Cardiac muscle cell (in vitro differentiated cells and primary cell): Measurements from ENCODE around the gene MAP1LC3A. TPM values are rescaled to one million over a fixed set of nuclear protein-coding genes. Genes with fewer than 3 reads are reported as not detected.

Experiments
- DNase-seq, 2 donors: peaks; one replicate each; pipeline versions ENCODE4 v3.0.0 to v3.0.0-alpha.2; 2010 to 2017; ENCODE audit warnings: low read depth in 1 of 2, low spot score in 1 of 2
- H3K27ac ChIP-seq: fragments of 200-600 bp; sonication (generic); 2 replicates; pipeline ENCODE4 v1.5.1; 2016
- H3K27me3 ChIP-seq: fragments of 200-600 bp; sonication (generic); 2 replicates; pipeline ENCODE4 v1.6.0; 2016; ENCODE audit warnings: control low read depth
- H3K36me3 ChIP-seq: fragments of 200-600 bp; sonication (generic); 2 replicates; pipeline ENCODE4 v1.5.1; 2016; ENCODE audit warnings: control low read depth
- H3K4me1 ChIP-seq: fragments of 200-600 bp; sonication (generic); 2 replicates; pipeline ENCODE4 v1.8.1; 2017; ENCODE audit warnings: low read depth, mild to moderate bottlenecking, mixed run types
- H3K4me3 ChIP-seq: fragments of 200-600 bp; sonication (generic); 2 replicates; pipeline ENCODE4 v1.5.1; 2016; ENCODE audit warnings: mild to moderate bottlenecking
- H3K9me3 ChIP-seq: fragments of 200-600 bp; sonication (generic); 2 replicates; pipeline ENCODE4 v1.5.1; 2017; ENCODE audit warnings: low read depth, mild to moderate bottlenecking, control low read depth
- polyA plus RNA-seq: library from polyadenylated mRNA; unstranded; fragments of >200 nt; fragmentation: Nextera tagmentation; extraction: Ambion mirVana; gene quantifications from 2 replicates; pipeline ENCODE4 v1.2.1, GENCODE V29; 2016
- total RNA-seq: library from RNA; depleted of rRNA; stranded (reverse); fragments of >200 nt; gene quantifications from 2 replicates; pipeline ENCODE4 v1.2.3, GENCODE V29; 2016
- TF ChIP-seq, protein P1 (sequence below): IDR thresholded peaks from 2 replicates; pipeline ENCODE4 v1.5.1; 2012; ENCODE audit warnings: low read depth, mild to moderate bottlenecking, low read length

MAP1LC3A gene
- total and polyA plus RNA-seq, 2 experiments from 2014 or later: 29.7 to 38.7 TPM

DNA sequence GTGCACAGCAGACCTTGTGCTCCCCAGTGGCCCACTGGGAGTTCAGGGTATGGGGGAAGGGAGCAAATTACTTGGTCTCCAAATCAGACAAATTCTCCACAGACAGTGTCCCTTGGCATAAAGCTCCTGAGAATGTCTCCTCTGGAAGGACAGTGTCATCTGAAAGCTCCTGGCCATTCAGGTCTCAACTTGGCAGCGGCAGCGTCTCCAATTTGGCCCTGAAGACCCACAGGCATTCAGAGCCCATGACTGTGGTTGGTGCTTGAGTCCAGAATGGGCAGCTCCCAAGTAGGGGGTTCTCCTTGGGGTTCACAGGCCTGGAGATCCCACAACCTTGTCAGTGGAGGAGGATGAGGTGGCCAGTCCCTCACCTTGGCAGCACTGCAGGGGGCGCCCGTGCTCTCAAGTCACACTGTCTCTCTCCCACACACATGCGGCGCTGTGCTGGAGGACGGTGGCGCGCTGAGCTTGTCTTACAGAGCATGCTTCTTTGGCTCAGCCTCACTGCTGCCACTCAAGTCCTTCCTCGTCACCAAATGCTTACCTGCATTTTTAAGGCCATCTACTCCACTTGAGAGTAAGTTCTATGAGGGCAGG lies 21.6 kb upstream of the MAP1LC3A start:
- Histone ChIP-seq H3K4me3 (no peak overlapping the region), H3K27me3 (no peaks in the 10 kb centered on the region), H3K27ac (no peak overlapping the region), H3K4me1 (no peaks in the 10 kb centered on the region), H3K36me3 (peaks cover 39% of the 10 kb centered on the region), H3K9me3 (no peaks in the 10 kb centered on the region)
- peak; percentile 44 to 52 for DNase-seq
- TF ChIP-seq, protein P1, sequence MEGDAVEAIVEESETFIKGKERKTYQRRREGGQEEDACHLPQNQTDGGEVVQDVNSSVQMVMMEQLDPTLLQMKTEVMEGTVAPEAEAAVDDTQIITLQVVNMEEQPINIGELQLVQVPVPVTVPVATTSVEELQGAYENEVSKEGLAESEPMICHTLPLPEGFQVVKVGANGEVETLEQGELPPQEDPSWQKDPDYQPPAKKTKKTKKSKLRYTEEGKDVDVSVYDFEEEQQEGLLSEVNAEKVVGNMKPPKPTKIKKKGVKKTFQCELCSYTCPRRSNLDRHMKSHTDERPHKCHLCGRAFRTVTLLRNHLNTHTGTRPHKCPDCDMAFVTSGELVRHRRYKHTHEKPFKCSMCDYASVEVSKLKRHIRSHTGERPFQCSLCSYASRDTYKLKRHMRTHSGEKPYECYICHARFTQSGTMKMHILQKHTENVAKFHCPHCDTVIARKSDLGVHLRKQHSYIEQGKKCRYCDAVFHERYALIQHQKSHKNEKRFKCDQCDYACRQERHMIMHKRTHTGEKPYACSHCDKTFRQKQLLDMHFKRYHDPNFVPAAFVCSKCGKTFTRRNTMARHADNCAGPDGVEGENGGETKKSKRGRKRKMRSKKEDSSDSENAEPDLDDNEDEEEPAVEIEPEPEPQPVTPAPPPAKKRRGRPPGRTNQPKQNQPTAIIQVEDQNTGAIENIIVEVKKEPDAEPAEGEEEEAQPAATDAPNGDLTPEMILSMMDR: peak; percentile 54

DNA sequence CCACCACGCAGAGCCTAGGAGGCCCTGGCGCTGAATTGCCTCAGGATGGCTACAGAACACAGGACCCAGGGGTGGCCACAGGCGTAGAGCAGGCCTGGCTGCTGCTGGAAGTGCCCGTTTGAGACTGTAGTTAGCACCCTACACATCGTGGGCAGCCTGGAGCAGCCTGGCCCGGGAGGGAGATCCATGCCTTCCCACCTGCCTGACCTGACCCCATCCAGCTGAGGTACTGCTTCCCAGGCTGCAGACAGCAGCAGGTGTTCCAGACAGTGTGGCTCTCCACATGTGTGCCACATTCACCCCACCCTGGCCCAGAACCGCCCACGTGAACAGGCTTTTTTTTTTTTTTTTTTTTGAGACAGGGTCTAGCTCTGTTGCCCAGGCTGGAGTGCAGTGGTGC lies 20.9 kb upstream of the MAP1LC3A start:
- no peak for DNase-seq
- H3K27ac ChIP-seq: no peak overlapping the region
- no peaks in the 10 kb centered on the region for H3K27me3 ChIP-seq
- no peaks in the 10 kb centered on the region for H3K9me3 ChIP-seq
- peaks cover 37% of the 10 kb centered on the region for H3K36me3 ChIP-seq
- H3K4me1 ChIP-seq: no peaks in the 10 kb centered on the region
- TF ChIP-seq, protein P1: no peak
- H3K4me3 ChIP-seq: no peak overlapping the region

DNA sequence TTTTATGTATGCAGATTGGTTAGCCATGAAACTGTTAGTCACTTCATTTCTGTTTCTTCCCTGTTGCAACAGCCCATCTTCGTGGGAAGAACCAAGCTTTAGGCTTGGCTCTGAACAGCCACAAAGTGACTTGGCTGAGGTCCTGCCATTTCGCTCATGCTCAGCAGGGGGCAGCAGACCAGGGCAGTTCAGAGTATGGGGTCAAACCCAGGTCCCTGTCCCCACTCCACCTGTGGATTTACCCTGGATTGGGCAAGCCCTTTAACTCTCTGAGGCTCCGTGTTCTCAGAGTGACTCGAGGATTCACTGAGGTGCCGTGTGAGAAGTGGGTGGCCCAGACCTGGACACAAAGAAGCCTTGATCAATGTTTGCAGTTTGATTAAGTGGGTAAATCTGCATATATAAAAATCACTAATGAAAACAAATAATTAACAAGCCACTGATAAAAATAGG lies 19.8 kb upstream of the MAP1LC3A start:
- Histone ChIP-seq H3K36me3 (peaks cover 30% of the 10 kb centered on the region), H3K9me3 (no peaks in the 10 kb centered on the region), H3K27ac (peak overlapping the region; percentile 8), H3K4me3 (no peak overlapping the region), H3K27me3 (no peaks in the 10 kb centered on the region), H3K4me1 (peaks cover 5% of the 10 kb centered on the region)
- peak; percentile 49 to 76 for DNase-seq
- TF ChIP-seq, protein P1: peak; percentile 91

DNA sequence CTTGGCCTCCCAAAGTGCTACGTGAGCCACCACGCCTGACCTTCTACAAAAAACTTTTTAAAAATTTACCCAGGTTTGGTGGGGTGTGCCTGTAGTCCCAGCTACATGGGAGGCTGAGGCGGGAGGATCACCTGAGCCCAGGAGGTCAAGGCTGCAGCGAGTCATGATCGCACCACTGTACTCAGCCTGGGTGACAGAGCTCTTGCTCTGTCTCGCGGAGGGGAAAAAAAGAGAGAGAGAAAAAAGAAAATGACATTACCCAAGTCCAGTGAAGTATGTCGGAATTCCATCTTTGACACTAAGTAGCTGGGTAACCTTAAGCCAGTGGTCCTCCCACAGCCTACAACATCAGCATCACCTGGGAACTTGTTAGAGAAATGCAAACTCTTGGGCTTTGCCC lies 18.8 kb upstream of the MAP1LC3A start:
- peaks cover 15% of the 10 kb centered on the region for H3K4me1 ChIP-seq
- TF ChIP-seq, protein P1: no peak
- DNase-seq: no peak
- H3K36me3 ChIP-seq: peaks cover 24% of the 10 kb centered on the region
- H3K27me3 ChIP-seq: no peaks in the 10 kb centered on the region
- H3K27ac ChIP-seq: no peak overlapping the region
- H3K9me3 ChIP-seq: no peaks in the 10 kb centered on the region
- no peak overlapping the region for H3K4me3 ChIP-seq

DNA sequence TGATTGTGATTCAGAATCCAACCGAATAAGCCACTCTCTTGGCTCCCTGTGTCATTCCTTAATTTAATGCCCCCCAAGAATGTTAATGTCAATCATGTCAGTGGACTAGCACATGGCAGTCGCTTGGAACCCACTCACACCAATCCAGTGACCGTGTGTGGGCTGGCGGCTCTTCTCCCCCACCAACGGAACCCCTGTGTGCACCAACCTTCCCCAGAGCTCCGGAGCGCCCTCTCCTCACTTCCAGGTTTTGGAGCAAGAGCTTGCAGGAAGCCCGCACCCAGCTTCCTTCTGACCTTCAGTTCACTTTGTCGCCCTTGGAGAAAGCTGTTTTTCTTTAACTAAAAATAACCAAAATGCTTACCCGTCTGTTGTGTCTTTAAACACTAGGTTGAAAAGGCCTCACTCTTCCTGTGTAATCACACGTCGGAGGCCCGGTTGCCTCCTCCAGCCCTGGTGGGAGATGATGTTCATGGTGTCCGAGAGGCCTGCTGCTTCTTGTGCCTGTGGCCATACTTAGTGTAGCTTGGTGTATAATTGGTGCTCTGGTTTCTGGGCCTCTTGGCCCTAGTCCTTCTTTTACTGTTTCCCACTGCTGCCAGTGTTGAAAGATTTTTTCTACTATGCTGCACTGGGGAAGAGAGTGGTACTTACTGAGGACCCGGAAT lies 17.8 kb upstream of the MAP1LC3A start:
- peaks cover 15% of the 10 kb centered on the region for H3K36me3 ChIP-seq
- TF ChIP-seq, protein P1: no peak
- DNase-seq: no peak
- peaks cover 18% of the 10 kb centered on the region for H3K4me1 ChIP-seq
- no peaks in the 10 kb centered on the region for H3K27me3 ChIP-seq
- no peak overlapping the region for H3K4me3 ChIP-seq
- no peaks in the 10 kb centered on the region for H3K9me3 ChIP-seq
- H3K27ac ChIP-seq: no peak overlapping the region
